CD4-positive, alpha-beta T cell treated with Interleukin-4 for 4 hours (primary cell): ENCODE measurements around the gene ADGRV1.

Source experiments
- DNase-seq: peaks from one replicate; pipeline ENCODE4 v3.0.0-alpha.2; 2020

Gene ADGRV1, protein sequence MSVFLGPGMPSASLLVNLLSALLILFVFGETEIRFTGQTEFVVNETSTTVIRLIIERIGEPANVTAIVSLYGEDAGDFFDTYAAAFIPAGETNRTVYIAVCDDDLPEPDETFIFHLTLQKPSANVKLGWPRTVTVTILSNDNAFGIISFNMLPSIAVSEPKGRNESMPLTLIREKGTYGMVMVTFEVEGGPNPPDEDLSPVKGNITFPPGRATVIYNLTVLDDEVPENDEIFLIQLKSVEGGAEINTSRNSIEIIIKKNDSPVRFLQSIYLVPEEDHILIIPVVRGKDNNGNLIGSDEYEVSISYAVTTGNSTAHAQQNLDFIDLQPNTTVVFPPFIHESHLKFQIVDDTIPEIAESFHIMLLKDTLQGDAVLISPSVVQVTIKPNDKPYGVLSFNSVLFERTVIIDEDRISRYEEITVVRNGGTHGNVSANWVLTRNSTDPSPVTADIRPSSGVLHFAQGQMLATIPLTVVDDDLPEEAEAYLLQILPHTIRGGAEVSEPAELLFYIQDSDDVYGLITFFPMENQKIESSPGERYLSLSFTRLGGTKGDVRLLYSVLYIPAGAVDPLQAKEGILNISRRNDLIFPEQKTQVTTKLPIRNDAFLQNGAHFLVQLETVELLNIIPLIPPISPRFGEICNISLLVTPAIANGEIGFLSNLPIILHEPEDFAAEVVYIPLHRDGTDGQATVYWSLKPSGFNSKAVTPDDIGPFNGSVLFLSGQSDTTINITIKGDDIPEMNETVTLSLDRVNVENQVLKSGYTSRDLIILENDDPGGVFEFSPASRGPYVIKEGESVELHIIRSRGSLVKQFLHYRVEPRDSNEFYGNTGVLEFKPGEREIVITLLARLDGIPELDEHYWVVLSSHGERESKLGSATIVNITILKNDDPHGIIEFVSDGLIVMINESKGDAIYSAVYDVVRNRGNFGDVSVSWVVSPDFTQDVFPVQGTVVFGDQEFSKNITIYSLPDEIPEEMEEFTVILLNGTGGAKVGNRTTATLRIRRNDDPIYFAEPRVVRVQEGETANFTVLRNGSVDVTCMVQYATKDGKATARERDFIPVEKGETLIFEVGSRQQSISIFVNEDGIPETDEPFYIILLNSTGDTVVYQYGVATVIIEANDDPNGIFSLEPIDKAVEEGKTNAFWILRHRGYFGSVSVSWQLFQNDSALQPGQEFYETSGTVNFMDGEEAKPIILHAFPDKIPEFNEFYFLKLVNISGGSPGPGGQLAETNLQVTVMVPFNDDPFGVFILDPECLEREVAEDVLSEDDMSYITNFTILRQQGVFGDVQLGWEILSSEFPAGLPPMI (N-terminal part only)

DNA sequence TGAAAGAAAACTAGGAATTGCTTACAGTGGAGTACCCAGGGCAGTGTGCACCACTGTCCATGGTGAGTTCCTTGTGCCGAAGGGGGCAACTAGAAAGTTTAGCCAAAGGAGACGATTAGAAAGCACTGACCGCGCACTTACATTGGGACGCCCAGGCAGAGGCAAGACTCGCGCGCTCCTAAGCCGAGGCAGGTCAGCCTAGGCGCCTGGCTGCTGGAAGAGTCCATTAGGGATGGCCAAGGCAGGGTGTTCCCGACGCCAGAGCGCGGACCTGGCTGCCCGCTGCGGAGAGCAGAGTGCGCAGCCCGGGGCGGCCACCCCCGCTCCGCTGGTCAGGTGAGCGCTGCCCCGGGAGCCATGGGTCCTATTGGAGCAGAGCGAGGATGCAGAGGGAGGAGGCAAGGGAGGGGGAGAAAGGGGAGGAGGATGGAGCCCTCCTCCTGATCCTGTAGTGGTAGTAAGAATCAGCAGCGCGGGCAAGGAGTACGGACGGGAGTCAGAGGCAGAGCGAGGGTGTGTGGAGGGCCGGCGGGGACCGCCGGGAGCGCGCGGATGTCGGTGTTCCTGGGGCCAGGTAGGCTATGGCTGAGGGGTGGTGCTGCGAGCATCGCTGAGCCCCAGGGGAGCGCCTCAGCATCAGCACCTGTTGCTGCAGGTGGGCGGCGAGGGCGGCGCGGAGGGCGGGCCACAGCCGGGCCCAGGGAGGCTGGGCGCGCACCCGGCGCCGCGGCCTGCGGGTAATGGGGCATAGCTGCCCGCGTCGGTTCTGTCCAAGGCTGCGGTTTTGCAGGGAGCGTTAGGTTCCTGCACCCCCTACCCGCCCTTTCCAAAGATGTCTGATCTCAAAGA, at the start of gene ADGRV1:
Gene ADGRV1, plus strand, starts transcription at position 454 of the 849 bp plus-strand sequence. Its CDS starts 99 bp downstream, at position 553.
- DNase-seq, result no peak

DNA sequence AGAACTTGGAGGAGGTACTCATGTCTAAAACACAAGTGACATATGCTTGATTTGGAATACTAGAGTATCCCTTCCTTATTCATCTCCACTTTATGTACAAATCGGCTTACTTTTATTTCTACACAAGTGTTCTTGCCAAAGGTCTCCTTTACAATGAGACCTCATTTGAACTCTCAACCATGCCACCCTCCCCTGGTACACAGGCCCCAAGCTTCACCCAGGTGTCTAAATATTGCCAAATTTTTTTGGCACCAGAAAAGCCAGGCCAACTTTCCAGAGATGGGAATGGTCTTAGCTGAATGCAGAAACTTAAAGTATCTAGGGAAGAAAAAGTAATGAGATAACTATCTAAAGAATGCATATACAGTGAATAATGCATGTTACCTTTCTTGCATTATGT, 48.2 kb upstream of the ADGRV1 start:
- DNase-seq, result no peak

DNA sequence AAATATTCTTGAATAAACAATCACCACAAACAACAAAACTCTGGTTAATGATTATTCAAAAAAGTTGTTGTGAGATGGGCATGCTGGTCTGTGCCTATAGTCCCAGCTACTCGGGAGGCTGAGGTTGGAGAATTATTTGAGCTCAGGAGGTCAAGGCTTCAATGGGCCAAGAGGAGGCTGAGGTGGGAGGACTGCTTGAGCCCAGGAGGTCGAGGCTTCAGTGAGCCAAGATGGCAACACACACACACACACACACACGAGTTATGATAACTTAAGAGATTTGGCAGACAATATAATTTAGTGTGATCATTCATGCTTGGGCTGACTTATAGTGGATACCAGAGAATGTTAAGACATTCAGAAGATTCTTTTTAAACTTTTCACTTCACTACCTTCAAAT, 44.1 kb upstream of the ADGRV1 start:
- no peak for DNase-seq

DNA sequence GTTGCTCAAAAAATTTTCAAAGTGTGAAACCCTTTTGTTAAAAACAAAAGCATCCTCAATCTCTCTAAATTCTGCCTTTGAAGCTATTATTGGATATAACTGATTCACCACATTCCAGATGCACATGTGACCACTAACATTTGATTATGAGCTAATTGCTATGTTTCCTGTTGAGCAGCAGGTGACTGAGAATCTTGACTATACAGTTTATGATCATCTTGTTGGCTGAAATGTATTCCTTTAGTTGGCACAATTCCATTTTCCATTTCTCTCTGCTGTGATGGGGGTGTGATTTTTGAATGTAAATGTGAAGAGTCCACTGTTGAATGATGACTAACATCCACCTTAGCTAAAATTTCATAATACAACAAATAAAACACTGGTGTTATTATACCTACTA, 39.9 kb upstream of the ADGRV1 start:
- DNase-seq, result no peak

DNA sequence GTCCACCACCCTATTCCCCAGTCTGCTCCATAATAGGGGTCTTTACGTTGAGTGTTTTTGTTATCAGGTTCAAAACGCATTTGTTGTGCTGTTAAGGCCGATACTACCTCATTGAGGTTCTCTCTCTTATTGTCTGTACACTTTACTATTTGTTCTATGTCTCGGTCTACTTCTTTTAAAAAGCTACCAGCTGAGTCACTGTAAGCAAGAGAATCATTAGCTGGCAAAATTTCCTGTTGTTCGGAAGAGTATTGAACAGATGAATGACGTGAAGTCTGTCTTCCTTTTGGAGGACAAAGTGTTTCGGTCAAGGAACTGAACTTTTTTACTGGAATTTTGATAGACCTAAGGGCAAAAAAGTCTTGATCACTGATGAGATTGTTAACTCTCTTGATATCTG, 39.5 kb upstream of the ADGRV1 start:
- no peak for DNase-seq

DNA sequence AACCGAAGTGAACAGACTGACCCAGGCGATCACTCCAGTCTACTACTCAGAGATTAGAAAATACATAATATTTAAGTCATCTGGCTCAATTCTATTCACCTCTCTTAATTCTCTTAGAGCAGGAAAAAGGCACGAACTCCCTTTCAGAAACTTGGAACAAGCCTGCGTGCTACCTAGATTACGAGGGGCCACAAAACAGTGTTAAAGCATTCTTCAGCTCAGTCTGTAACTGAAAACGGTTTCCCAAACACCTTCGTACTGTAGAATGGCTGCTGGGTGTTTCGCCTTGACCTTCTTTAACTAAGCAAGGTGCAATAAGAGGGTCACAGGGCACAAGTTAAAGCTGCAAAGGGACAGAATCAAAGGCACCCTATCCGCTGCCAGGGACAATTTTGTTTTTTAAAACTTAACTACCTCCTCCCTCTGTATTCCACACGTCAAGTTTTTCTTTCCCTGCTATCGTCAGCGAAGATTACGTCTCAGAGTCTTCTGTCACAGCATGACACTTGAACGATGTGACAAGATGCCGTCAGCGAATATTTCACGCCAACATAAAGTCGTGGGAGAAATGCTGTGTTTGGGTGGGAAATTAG, 29.9 kb upstream of the ADGRV1 start:
- DNase-seq, result peak; percentile 15

DNA sequence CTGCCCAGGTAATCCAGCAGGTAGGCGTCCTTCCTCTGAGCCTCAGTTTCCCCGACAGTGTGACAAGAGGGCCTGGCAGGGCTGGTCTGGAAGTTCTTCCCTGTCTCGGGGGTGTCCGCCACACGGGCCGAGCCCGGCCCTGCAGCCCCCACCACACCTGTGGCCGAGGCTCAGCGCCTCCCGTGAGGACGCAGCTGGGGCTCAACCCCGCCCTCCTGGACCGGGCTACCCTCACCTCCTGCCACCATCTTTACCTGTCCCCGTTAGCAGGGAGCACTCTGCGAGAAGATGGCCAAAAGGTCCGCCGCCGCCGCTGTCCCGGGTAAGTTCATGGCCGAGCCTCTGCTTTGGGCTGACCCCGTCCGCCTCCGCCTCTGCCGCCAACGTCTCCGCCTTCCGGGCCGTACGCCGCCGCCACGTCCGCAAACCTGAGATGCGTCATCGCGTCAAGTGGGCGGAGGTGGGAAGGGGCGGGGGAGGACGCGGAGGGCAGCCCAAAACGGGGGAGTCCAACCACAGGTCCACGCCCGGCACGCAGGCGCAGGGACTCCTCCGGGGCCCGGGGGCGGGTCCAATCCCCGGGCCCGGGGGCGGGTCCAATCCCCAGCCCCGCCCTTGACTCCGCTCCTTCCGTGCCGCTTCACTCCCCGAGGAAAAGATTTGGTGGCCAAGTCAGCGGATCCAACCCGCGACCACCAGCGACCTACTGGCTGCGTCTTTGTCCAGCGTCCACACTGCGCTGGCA, 29.2 kb upstream of the ADGRV1 start, which contains the start of gene LYSMD3:
Gene LYSMD3, minus strand, starts transcription at position 391 of the 745 bp plus-strand sequence. CDS start 4,295 bp downstream, outside the sequence.
- peak; percentile 96 for DNase-seq

DNA sequence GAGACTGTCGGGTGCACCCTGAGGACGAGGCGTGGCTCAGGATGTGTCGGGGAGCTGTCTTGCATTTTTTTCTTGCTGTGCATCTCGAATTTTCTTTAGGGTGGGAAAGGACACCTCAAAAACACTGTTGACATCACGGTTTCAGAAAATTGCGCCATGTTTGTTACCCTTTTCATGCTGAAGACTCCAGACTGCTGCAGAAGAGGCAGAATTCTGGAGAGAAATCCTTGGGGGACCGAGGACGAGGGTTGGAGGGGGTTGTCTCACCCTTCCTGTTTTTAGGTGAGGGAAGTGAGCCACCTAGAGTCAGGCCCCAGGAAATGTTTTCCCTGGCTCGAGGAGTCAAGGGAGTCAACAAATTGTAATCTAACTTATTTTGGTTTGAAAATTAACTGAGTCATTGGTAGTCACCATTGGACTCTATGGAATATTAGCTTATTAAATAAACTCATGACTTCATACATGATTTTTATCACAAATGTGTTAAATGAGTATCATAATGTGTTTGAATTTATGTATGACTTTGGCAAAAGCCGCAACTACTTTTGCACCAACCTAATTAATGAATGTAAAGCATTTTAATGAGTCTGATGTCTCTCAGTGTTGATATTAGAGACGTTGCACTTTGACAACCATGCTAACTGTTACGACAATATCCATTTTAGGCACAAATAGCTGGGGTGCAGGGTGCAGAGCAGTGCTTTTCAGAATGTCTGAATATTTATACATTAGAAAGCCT, 28.5 kb upstream of the ADGRV1 start:
- DNase-seq, result peak; percentile 76

DNA sequence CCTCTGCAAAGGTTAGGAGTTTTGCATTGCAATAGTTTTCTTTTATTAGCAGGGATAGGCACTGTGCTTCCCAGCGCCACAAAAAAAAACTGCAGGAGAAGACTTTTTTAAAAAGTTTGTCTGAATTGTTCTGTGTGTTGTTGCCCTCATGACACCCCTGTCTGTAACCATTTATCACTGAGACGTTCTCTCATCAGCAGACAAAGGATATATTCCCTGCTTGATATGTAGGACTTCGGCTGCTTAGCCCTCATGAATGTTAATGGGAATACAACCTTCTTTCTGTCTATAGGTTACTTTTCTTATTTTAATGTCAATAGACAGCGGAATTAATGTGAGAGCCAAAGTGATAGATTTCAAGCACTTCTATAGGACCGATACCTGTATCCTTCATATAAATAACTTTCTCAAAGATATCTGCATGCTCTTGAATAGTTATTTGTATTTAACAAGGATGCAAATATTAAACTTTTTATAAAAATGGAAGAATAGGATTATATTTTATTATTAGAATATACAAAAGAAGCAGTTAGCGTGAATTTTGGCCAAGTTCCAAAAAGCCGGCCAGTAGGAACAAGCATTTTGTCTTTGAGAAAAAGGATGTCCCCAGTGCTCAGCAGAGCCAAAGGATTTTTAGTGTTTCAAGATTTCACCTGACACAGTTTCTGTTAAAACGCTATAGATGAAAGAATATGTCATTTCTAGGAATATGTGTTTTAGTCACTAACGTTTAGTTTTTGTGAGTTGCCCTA, 27.7 kb upstream of the ADGRV1 start:
- no peak for DNase-seq

DNA sequence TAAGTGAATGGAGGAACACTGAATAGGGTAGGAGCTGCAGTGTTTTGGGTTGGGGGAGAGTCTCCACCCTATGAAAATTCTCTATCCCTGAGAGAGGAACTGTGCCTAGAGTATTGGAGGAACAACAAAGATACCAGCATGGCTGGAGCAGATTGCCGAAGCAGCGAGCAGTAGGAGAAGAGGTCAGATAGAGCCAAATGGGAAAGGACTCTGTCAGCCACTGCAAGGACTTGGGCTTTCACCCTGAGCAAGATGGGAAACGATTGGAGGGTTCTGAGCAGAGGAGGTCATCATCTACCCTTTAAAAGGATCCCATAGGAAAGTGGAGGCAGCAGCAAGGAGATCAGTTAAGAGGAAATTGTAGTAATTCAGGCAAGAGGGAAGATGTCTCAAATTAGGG, 24.8 kb upstream of the ADGRV1 start:
- DNase-seq, result no peak

DNA sequence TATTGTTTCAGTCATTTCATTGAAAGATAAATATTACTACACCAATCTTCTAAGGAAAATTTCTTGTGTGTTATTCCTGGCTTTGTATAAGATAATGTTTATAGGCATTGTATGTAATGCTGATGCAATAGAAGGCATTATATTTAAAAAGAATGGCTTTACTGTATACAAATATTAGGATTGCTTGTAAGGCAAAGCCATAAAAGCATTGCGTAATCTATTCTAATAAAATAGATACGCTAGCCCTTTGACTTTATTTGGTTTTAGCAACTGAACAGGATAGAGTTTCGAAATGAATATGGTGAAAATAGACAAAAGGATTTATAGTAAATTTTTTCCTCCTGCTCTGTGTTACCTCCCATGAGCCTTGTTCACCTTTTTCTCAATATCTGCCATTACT, 23.7 kb upstream of the ADGRV1 start:
- no peak for DNase-seq

DNA sequence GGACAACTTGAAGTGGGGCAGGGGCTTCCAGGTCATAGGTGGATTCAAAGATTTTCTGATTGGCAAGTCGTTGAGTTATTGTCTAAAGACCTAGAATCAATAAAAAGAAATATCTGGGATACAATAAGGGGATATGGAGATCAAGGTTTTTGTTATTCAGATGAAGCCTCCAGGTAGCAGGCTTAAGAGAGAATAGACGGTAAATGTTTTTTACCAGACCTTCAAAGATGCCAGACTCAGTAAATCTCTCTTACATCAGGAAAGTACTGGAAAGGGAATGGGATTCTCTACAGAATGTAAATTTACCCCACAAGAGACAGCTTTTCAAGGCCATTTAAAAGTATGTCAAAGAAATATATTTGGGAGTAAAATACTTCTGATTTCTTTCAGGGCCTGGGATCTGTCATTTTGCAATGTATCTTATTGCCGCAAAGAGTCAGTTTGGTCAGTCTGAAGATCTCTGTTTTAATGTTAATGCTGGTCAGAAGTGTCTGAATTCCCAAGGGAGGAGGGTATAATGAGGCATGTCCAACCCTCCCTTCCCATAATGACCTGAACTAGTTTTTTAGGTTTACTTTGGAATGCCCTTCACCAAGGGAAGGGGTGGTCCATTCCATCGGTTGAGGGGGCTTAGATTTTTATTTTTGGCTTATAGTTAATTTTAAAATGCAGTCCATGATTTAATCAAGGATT, 15.6 kb upstream of the ADGRV1 start:
- DNase-seq, result no peak

DNA sequence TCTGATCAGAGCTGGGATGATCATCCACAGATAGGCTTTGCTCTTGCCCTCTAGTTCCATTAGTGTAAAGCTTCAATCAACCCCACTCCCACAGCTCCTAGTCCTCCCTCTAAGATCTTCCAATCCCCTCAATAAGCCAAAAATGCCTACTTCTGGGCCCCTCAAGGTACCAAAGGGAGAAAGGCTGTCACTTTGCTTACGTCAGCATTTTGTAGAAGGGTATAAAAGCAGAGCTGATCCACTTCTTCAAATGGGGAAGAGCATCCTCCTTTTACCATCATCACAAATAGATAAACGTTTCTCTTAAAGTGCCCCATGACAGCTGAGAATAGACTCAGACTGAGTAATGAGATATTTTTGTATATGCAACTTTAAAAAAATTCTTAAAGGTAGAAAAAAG, 13.1 kb upstream of the ADGRV1 start:
- DNase-seq, result no peak

DNA sequence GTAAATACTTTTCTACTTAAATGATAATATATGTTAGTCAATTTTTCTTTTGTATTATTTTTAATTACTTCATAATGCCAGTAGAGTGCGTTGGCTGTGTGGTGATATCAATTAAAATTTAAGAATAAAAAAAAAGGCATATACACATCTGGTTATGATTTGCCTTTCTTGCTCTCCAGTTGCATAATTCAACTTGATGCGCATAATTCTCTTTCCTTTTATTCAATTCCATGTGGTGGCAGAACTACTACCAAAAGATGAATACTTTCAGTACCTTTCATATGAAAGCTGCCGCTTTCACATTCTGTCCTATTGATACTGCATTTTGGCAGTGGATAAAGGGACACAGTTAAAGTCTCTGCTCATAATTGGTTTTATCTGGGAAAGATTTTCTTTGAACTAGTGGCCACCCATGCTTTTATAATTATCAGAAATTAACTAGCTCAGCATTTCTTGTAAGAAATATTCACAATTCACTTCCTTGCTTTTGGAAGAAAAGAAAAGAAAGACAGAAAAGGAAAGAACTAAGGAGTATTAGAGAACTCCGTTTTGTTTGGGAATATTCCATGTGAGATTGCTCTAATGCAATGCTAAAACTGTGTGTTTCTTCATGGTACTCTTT, 12.3 kb upstream of the ADGRV1 start:
- DNase-seq, result no peak

DNA sequence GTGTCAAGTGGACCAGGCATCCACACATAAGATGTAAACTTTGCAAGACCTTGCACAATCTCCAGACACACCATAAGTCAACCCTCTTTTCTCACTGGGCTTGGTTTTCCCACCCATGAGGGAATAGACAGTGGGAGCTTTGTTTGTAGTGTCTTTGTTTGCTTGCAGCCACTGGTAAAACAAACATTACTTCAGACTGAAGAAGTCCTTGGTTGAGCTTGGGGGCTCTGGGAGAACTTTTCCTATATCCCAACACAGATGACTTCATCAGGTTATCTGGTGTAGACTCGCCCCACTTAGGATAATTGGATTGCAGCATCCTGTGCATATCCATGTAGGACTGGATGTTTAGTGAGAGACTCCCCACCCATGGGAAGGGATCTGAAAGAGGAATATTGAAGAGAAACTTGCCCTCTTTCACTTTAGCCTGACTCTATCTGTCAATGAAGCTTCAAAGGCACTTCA, 11.5 kb upstream of the ADGRV1 start:
- DNase-seq, result no peak

DNA sequence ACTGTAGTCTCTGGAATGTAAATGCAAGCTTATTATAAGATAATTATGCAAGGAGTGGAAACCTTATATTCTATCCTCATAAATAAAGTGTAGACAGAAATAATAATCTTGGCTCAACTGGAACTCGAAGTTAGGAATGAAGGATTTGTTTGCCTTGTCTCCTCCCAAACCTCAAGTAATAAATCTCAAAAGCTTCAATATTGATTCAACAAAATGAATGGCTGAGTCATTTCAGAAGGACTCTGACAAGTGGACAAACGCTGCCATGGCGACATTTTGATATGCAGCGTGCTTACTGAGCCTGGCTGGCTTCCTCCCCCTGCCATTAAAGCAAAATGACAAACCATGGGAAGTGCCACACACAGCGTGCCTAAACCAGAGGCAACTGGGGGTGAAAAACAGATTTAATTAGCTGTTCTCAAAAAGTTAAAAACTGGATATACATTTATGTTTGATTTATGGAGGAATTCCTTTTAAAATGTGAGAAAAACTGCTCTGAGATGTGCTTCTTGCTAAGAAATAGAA, 10.5 kb upstream of the ADGRV1 start:
- DNase-seq, result no peak

DNA sequence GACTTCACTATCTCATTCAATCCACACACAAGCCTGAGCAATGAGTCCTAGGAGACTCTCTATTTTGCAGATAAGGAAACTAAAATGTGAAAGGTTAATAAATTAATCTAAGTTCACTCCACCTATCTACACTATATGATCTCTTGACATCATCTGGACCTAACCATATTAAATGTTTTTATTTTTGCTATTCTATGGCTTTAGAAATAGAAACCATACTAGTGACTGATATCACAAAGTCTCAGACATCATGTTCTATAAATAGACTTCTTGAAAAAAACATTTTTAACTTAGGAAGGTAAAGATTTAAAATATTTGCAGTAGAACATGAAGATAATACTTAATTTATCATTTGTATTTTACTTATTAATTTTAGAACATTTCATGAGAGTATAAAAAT, 9.4 kb upstream of the ADGRV1 start:
- no peak for DNase-seq
